22Rv1 (cell line): ENCODE data around the gene FCRLB.

Experiments used
- CTCF ChIP-seq: fragments of 450-650 bp; IDR thresholded peaks from 2 replicates; pipeline ENCODE4 v1.5.1; 2017; ENCODE audit warnings: mild to moderate bottlenecking
- ZFX ChIP-seq: fragments of 450-650 bp; IDR thresholded peaks from 2 replicates; pipeline ENCODE4 v1.6.1; 2017; ENCODE audit warnings: antibody characterized with exemption, borderline replicate concordance

GRCh38 chr1:161722406-161722805 lies 1.1 kb downstream of the FCRLB start:
- TF ChIP-seq CTCF (no peak), ZFX (no peak)
